HG02623 (cell line): Measurements from ENCODE around the gene TRIM17.

Source experiments
- ATAC-seq: cut with Tn5 transposase; IDR thresholded peaks from one replicate; pipeline ENCODE4 v1.9.1; 2021; ENCODE audit warnings: moderate library complexity; ENCODE audit not compliant: unreplicated experiment

Gene TRIM17

DNA sequence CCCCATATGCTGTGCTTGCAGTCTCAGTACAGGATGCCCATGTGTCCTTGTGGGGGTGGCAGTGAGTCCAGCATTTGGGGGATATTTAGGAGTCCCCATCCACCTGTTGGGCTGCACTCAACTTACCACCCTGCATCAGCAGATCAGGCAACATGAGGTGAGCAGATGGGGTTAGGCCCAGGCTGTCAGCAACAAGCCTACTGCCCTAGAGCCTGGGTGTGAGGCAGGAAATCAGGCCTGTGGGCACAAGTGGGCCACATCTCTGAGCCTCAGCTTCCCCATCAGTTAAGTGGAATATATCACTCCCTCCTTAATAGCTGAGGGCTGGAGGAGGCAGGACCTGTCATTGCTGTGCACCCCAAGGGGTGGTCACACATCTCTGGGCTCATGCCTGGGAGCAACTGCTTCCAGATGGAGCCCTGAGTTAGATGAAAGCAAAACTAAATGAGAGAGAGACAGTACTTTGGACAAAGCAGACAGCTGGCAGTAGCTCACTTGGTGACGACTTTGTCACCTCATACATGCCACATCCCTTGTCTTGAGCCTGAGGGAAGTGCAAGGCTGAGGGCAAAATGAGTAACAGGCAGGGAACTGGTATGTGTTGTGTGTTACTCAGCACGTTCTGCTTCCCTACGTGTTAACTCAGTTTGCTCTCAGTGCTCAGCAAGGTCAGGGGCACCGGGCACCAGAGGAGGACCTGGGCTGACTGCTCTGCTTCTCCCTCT is 58.5 kb downstream of the TRIM17 start:
- ATAC-seq = no peak
